Fibroblast of lung (primary cell): ENCODE results near the gene BLOC1S3.

ENCODE experiments used
- EZH2 ChIP-seq: IDR thresholded peaks from 2 replicates; pipeline ENCODE4 v1.5.1; 2012; ENCODE audit warnings: low read length, control low read depth, mild to moderate bottlenecking; ENCODE audit errors: missing control alignments
- TF ChIP-seq, protein P1 (sequence below), 2 donors: IDR thresholded peaks in 1 of 2; conservative IDR thresholded peaks in 1 of 2; 1 replicate in 1 of 2; 2 replicates in 1 of 2; pipeline ENCODE4 v1.5.1; 2011 to 2012; ENCODE audit warnings: low read length in 2 of 2, control low read depth in 1 of 2, inconsistent platforms in 1 of 2, low read depth in 1 of 2, mild to moderate bottlenecking in 1 of 2

DNA sequence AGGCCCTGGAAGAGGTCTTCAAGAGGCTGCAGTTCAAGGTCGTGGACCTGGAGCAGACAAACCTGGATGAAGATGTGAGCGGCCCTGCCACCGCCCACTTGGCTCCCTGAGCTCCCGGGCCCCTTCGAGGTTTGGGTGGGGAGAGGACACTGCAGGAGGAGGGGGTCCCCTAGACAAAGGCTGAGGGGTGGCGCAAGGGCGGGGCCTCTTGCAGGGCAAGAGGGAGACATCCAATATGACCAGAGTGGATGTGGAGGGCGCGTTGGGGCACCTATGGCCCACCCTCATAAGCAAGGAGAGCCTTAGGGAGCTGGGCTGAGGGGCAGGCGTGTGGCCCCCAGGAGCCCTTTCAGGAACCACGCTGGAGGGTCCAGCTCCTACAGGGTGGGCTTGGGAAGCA lies 38.1 kb upstream of the BLOC1S3 start:
- TF ChIP-seq, protein P1, sequence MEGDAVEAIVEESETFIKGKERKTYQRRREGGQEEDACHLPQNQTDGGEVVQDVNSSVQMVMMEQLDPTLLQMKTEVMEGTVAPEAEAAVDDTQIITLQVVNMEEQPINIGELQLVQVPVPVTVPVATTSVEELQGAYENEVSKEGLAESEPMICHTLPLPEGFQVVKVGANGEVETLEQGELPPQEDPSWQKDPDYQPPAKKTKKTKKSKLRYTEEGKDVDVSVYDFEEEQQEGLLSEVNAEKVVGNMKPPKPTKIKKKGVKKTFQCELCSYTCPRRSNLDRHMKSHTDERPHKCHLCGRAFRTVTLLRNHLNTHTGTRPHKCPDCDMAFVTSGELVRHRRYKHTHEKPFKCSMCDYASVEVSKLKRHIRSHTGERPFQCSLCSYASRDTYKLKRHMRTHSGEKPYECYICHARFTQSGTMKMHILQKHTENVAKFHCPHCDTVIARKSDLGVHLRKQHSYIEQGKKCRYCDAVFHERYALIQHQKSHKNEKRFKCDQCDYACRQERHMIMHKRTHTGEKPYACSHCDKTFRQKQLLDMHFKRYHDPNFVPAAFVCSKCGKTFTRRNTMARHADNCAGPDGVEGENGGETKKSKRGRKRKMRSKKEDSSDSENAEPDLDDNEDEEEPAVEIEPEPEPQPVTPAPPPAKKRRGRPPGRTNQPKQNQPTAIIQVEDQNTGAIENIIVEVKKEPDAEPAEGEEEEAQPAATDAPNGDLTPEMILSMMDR (conservative IDR thresholded peaks at IDR 0.05 in 1 of 2, IDR thresholded peaks at IDR 0.05 in 1 of 2; ENCODE audit: low read depth in 1 of 2, low read length in 2 of 2) = no peak
- no peak for TF ChIP-seq EZH2
